ENCODE measurements around the gene UBE2B. TPM values are rescaled to one million over a fixed set of nuclear protein-coding genes. Genes with fewer than 3 reads are reported as not detected.
"Not testable (repeated sequence)": the region's sequence is repeated elsewhere in the genome, so short reads cannot be mapped to it uniquely, and the experiment has no call there.

Gene UBE2B
- total RNA-seq, 2 donors from 2014 or later: 61.2 to 81.9 TPM

GRCh38 chr5:134413046-134413445, 41.7 kb downstream of the UBE2B start:
- Histone ChIP-seq H3K27ac (peak overlapping the region; percentile 85), H3K9me3 (no peaks in the 10 kb centered on the region), H3K4me3 (no peak overlapping the region), H3K4me1 (peaks cover 0 to 36% of the 10 kb centered on the region in 2 donors), H3K27me3 (no peaks in the 10 kb centered on the region), H3K36me3 (peaks cover 3% of the 10 kb centered on the region)
- TF ChIP-seq CTCF (IDR thresholded peaks at IDR 0.05): no peak
- no peak for DNase-seq (ENCODE audit: low spot score)

GRCh38 chr5:134417707-134418106, 46.3 kb downstream of the UBE2B start:
- Histone ChIP-seq H3K4me1 (peaks cover 0 to 6% of the 10 kb centered on the region in 2 donors), H3K27me3 (no peaks in the 10 kb centered on the region), H3K27ac (no peak overlapping the region), H3K36me3 (no peaks in the 10 kb centered on the region), H3K9me3 (peaks cover 0 to 8% of the 10 kb centered on the region in 2 donors), H3K4me3 (no peak overlapping the region)
- no peak for TF ChIP-seq CTCF (IDR thresholded peaks at IDR 0.05)
- no peak for DNase-seq (ENCODE audit: low spot score)

GRCh38 chr5:134418958-134419357, 47.6 kb downstream of the UBE2B start:
- DNase-seq (ENCODE audit: low spot score): no peak

GRCh38 chr5:134420343-134420742, 49.0 kb downstream of the UBE2B start:
- peaks cover 0 to 8% of the 10 kb centered on the region in 2 donors for H3K9me3 ChIP-seq
- TF ChIP-seq CTCF (IDR thresholded peaks at IDR 0.05): no peak
- H3K27me3 ChIP-seq: no peaks in the 10 kb centered on the region
- no peak overlapping the region for H3K27ac ChIP-seq
- no peaks in the 10 kb centered on the region for H3K4me1 ChIP-seq
- H3K36me3 ChIP-seq: no peaks in the 10 kb centered on the region
- no peak for DNase-seq (ENCODE audit: low spot score)
- H3K4me3 ChIP-seq: no peak overlapping the region

More at GRCh38 chr5:134418958-134419357, 47.6 kb downstream of the UBE2B start:
- TF ChIP-seq CTCF (IDR thresholded peaks at IDR 0.05): no peak
- Histone ChIP-seq H3K4me1 (no peaks in the 10 kb centered on the region), H3K4me3 (no peak overlapping the region), H3K27me3 (no peaks in the 10 kb centered on the region), H3K36me3 (no peaks in the 10 kb centered on the region), H3K9me3 (peaks cover 0 to 8% of the 10 kb centered on the region in 2 donors), H3K27ac (no peak overlapping the region)

- not testable (repeated sequence) for H3K36me3 ChIP-seq; H3K9me3 ChIP-seq; H3K4me3 ChIP-seq; H3K4me1 ChIP-seq; DNase-seq (ENCODE audit: low spot score); H3K27ac ChIP-seq; H3K27me3 ChIP-seq
Measured at GRCh38 chr5:134421038-134421437, 49.7 kb downstream of the UBE2B start.

GRCh38 chr5:134422791-134423365, 51.5 kb downstream of the UBE2B start:
- Histone ChIP-seq H3K9me3 (peaks cover 0 to 8% of the 10 kb centered on the region in 2 donors), H3K27ac (no peak overlapping the region), H3K4me3 (no peak overlapping the region), H3K4me1 (no peaks in the 10 kb centered on the region), H3K36me3 (no peaks in the 10 kb centered on the region), H3K27me3 (no peaks in the 10 kb centered on the region)
- TF ChIP-seq CTCF (IDR thresholded peaks at IDR 0.05): no peak
- no peak for DNase-seq (ENCODE audit: low spot score)
